GM21576 (cell line): ENCODE measurements around the gene FCHSD2.
"Not testable (repeated sequence)": the region's sequence is repeated elsewhere in the genome, so short reads cannot be mapped to it uniquely, and the experiment has no call there.

Experiments
- ATAC-seq: cut with Tn5 transposase; IDR thresholded peaks from one replicate; pipeline ENCODE4 v1.9.1; 2021; ENCODE audit warnings: mild to moderate bottlenecking, moderate library complexity; ENCODE audit not compliant: unreplicated experiment

The FCHSD2 gene

GRCh38 chr11:72897506-72897905, 244.6 kb downstream of the FCHSD2 start:
- ATAC-seq: no peak

- no peak for ATAC-seq
Observed at GRCh38 chr11:72896431-72896830, 245.7 kb downstream of the FCHSD2 start.

- ATAC-seq: no peak
Observed at GRCh38 chr11:72890881-72891280, 251.2 kb downstream of the FCHSD2 start.

GRCh38 chr11:72886619-72887018, 255.5 kb downstream of the FCHSD2 start:
- ATAC-seq: no peak

GRCh38 chr11:72885749-72886609, 256.1 kb downstream of the FCHSD2 start:
- no peak for ATAC-seq

- ATAC-seq: no peak
Observed at GRCh38 chr11:72876147-72876546, 266.0 kb downstream of the FCHSD2 start.

GRCh38 chr11:72875736-72876135, 266.4 kb downstream of the FCHSD2 start:
- ATAC-seq: no peak

- no peak for ATAC-seq
Observed at GRCh38 chr11:72872012-72872411, 270.1 kb downstream of the FCHSD2 start.

- ATAC-seq: no peak
Observed at GRCh38 chr11:72871119-72871518, 271.0 kb downstream of the FCHSD2 start.

GRCh38 chr11:72869831-72870230, 272.3 kb downstream of the FCHSD2 start:
- no peak for ATAC-seq

- ATAC-seq: no peak
Observed at GRCh38 chr11:72867970-72868369, 274.1 kb downstream of the FCHSD2 start.

GRCh38 chr11:72864702-72865655, 277.1 kb downstream of the FCHSD2 start:
- ATAC-seq: no peak

- ATAC-seq: no peak
Observed at GRCh38 chr11:72863916-72864315, 278.2 kb downstream of the FCHSD2 start.

- no peak for ATAC-seq
Observed at GRCh38 chr11:72863091-72863490, 279.0 kb downstream of the FCHSD2 start.

GRCh38 chr11:72860592-72860991, 281.5 kb downstream of the FCHSD2 start:
- no peak for ATAC-seq

GRCh38 chr11:72860010-72860409, 282.1 kb downstream of the FCHSD2 start:
- no peak for ATAC-seq

GRCh38 chr11:72859126-72859525, 283.0 kb downstream of the FCHSD2 start:
- no peak for ATAC-seq

GRCh38 chr11:72858267-72858666, 283.9 kb downstream of the FCHSD2 start:
- ATAC-seq: not testable (repeated sequence)

GRCh38 chr11:72856551-72857345, 285.4 kb downstream of the FCHSD2 start:
- no peak for ATAC-seq

GRCh38 chr11:72856065-72856464, 286.1 kb downstream of the FCHSD2 start:
- no peak for ATAC-seq

GRCh38 chr11:72851726-72852125, 290.4 kb downstream of the FCHSD2 start:
- no peak for ATAC-seq
